Muscle layer of duodenum (tissue), 2 donors: ENCODE data around the gene ACYP2.
"Not testable (repeated sequence)": the region's sequence is repeated elsewhere in the genome, so short reads cannot be mapped to it uniquely, and the experiment has no call there.

Experiments used
- H3K27ac ChIP-seq: one replicate; pipeline ENCODE4 v1.7.0; 2013; ENCODE audit warnings: mild to moderate bottlenecking, low read length
- H3K27me3 ChIP-seq: one replicate; pipeline ENCODE4 v1.7.0; 2013; ENCODE audit warnings: low read depth, mild to moderate bottlenecking, control low read depth, low read length
- H3K36me3 ChIP-seq, 2 donors: one replicate each; pipeline ENCODE4 v1.7.0; 2013; ENCODE audit warnings: low read length in 2 of 2, control low read depth in 1 of 2, mild to moderate bottlenecking in 1 of 2; ENCODE audit not compliant: insufficient read depth in 2 of 2, control insufficient read depth in 1 of 2
- H3K4me1 ChIP-seq, 2 donors: one replicate each; pipeline ENCODE4 v1.7.0; 2013; ENCODE audit warnings: low read length in 2 of 2, mild to moderate bottlenecking in 2 of 2, control low read depth in 1 of 2, moderate library complexity in 1 of 2; ENCODE audit not compliant: insufficient read depth in 2 of 2, control insufficient read depth in 1 of 2
- H3K4me3 ChIP-seq, 2 donors: one replicate each; pipeline ENCODE4 v1.7.0; 2013; ENCODE audit warnings: low read length in 2 of 2, low read depth in 1 of 2, mild to moderate bottlenecking in 1 of 2
- H3K9me3 ChIP-seq, 2 donors: one replicate each; pipeline ENCODE4 v1.7.0; 2013; ENCODE audit warnings: low read length in 2 of 2, control low read depth in 1 of 2, mild to moderate bottlenecking in 1 of 2; ENCODE audit not compliant: control insufficient read depth in 1 of 2
- donor health status: healthy.

The ACYP2 gene

GRCh38 chr2:54122171-54122935, 6.9 kb downstream of the ACYP2 start:
- Histone ChIP-seq H3K27me3 (no peaks in the 10 kb centered on the region), H3K9me3 (peaks cover 0 to 6% of the 10 kb centered on the region in 2 donors), H3K36me3 (peaks cover 0 to 8% of the 10 kb centered on the region in 2 donors), H3K4me1 (no peaks in the 10 kb centered on the region), H3K4me3 (no peak overlapping the region), H3K27ac (no peak overlapping the region)

- Histone ChIP-seq H3K27ac (no peak overlapping the region), H3K4me3 (no peak overlapping the region), H3K36me3 (peaks cover 0 to 8% of the 10 kb centered on the region in 2 donors), H3K9me3 (peaks cover 0 to 6% of the 10 kb centered on the region in 2 donors), H3K27me3 (no peaks in the 10 kb centered on the region), H3K4me1 (no peaks in the 10 kb centered on the region)
Measured at GRCh38 chr2:54122939-54123338, 7.5 kb downstream of the ACYP2 start.

GRCh38 chr2:54127174-54127573, 11.8 kb downstream of the ACYP2 start:
- H3K27me3 ChIP-seq, H3K9me3 ChIP-seq, H3K36me3 ChIP-seq, H3K4me3 ChIP-seq, H3K4me1 ChIP-seq, H3K27ac ChIP-seq: not testable (repeated sequence)

- no peaks in the 10 kb centered on the region for H3K4me1 ChIP-seq
- no peak overlapping the region for H3K27ac ChIP-seq
- no peaks in the 10 kb centered on the region for H3K9me3 ChIP-seq
- H3K36me3 ChIP-seq = no peaks in the 10 kb centered on the region
- H3K4me3 ChIP-seq = no peak overlapping the region
- no peaks in the 10 kb centered on the region for H3K27me3 ChIP-seq
Measured at GRCh38 chr2:54133056-54133455, 17.6 kb downstream of the ACYP2 start.

GRCh38 chr2:54139210-54139609, 23.8 kb downstream of the ACYP2 start:
- Histone ChIP-seq H3K36me3 (peaks cover 0 to 10% of the 10 kb centered on the region in 2 donors), H3K9me3 (no peaks in the 10 kb centered on the region), H3K27me3 (no peaks in the 10 kb centered on the region), H3K27ac (no peak overlapping the region), H3K4me1 (no peaks in the 10 kb centered on the region), H3K4me3 (no peak overlapping the region)

GRCh38 chr2:54143780-54144179, 28.4 kb downstream of the ACYP2 start:
- Histone ChIP-seq H3K36me3 (peaks cover 0 to 10% of the 10 kb centered on the region in 2 donors), H3K4me3 (no peak overlapping the region), H3K27me3 (no peaks in the 10 kb centered on the region), H3K27ac (no peak overlapping the region), H3K9me3 (no peaks in the 10 kb centered on the region), H3K4me1 (no peaks in the 10 kb centered on the region)

- H3K4me3 ChIP-seq = no peak overlapping the region
- no peaks in the 10 kb centered on the region for H3K27me3 ChIP-seq
- peaks cover 0 to 3% of the 10 kb centered on the region in 2 donors for H3K9me3 ChIP-seq
- no peak overlapping the region for H3K27ac ChIP-seq
- H3K4me1 ChIP-seq = no peaks in the 10 kb centered on the region
- peaks cover 0 to 6% of the 10 kb centered on the region in 2 donors for H3K36me3 ChIP-seq
Measured at GRCh38 chr2:54148391-54148790, 33.0 kb downstream of the ACYP2 start.

GRCh38 chr2:54149638-54150441, 34.4 kb downstream of the ACYP2 start:
- no peak overlapping the region for H3K27ac ChIP-seq
- peaks cover 0 to 6% of the 10 kb centered on the region in 2 donors for H3K36me3 ChIP-seq
- H3K4me3 ChIP-seq = no peak overlapping the region
- no peaks in the 10 kb centered on the region for H3K4me1 ChIP-seq
- H3K27me3 ChIP-seq = no peaks in the 10 kb centered on the region
- peaks cover 0 to 3% of the 10 kb centered on the region in 2 donors for H3K9me3 ChIP-seq

- H3K27ac ChIP-seq = no peak overlapping the region
- H3K4me3 ChIP-seq = no peak overlapping the region
- H3K27me3 ChIP-seq = no peaks in the 10 kb centered on the region
- peaks cover 0 to 5% of the 10 kb centered on the region in 2 donors for H3K9me3 ChIP-seq
- H3K4me1 ChIP-seq = peaks cover 0 to 6% of the 10 kb centered on the region in 2 donors
- peaks cover 0 to 6% of the 10 kb centered on the region in 2 donors for H3K36me3 ChIP-seq
Measured at GRCh38 chr2:54158311-54158710, 42.9 kb downstream of the ACYP2 start.

GRCh38 chr2:54161660-54162424, 46.4 kb downstream of the ACYP2 start:
- Histone ChIP-seq H3K4me1 (peaks cover 0 to 6% of the 10 kb centered on the region in 2 donors), H3K4me3 (no peak overlapping the region), H3K27me3 (no peaks in the 10 kb centered on the region), H3K9me3 (no peaks in the 10 kb centered on the region), H3K27ac (no peak overlapping the region), H3K36me3 (no peaks in the 10 kb centered on the region)

GRCh38 chr2:54164106-54164505, 48.7 kb downstream of the ACYP2 start:
- Histone ChIP-seq H3K9me3 (no peaks in the 10 kb centered on the region), H3K4me1 (peaks cover 0 to 6% of the 10 kb centered on the region in 2 donors), H3K27ac (no peak overlapping the region), H3K36me3 (no peaks in the 10 kb centered on the region), H3K27me3 (no peaks in the 10 kb centered on the region), H3K4me3 (no peak overlapping the region)
